Activated naive CD4-positive, alpha-beta T cell treated with anti-CD3 and anti-CD28 coated beads for 36 hours (primary cell): ENCODE data around the gene AOC3. TPM values are rescaled to one million over a fixed set of nuclear protein-coding genes. Genes with fewer than 3 reads are reported as not detected.
"Not testable (repeated sequence)": the region's sequence is repeated elsewhere in the genome, so short reads cannot be mapped to it uniquely, and the experiment has no call there.

ENCODE experiments used
- CTCF ChIA-PET: fragments of 350-600 bp; sonication (Branson Sonifier 250); formaldehyde crosslinking; loops from one replicate; lab custom pipeline; 2021; ENCODE audit warnings: antibody characterized with exemption; lab: Charles Lee
- DNase-seq: peaks from one replicate; pipeline ENCODE4 v3.0.0-alpha.2; 2020
- H3K27ac Mint-ChIP-seq: one replicate; pipeline ENCODE4 v1.8.0; 2021; ENCODE audit warnings: mild to moderate bottlenecking, mixed read lengths
- H3K27me3 Mint-ChIP-seq: one replicate; pipeline ENCODE4 v1.8.0; 2021; ENCODE audit warnings: low read depth, mixed read lengths
- H3K36me3 Mint-ChIP-seq: one replicate; pipeline ENCODE4 v1.8.0; 2021; ENCODE audit warnings: low read depth, mixed read lengths
- H3K4me1 Mint-ChIP-seq: one replicate; pipeline ENCODE4 v1.8.0; 2021; ENCODE audit warnings: low read depth, mixed read lengths
- H3K4me3 Mint-ChIP-seq: one replicate; pipeline ENCODE4 v1.8.0; 2021; ENCODE audit warnings: mild to moderate bottlenecking, moderate library complexity, mixed read lengths
- H3K9me3 Mint-ChIP-seq: one replicate; pipeline ENCODE4 v1.8.0; 2021; ENCODE audit warnings: mixed read lengths
- intact Hi-C: fragments of 100-400 bp; cut with micrococcal nuclease; formaldehyde crosslinking; loops from one replicate; pipeline ENCODE4 v1.15.1; 2023
- total RNA-seq, 2 experiments: library from RNA; stranded (reverse); gene quantifications; one replicate each; pipeline ENCODE4 v1.2.3, GENCODE V29; 2021

AOC3 gene
- total RNA-seq, 2 experiments from 2014 or later = 1.4 to 2.6 TPM

GRCh38 chr17:42856093-42856492 lies 5.1 kb downstream of the AOC3 start:
- H3K4me1 Mint-ChIP-seq, intact Hi-C loops, H3K4me3 Mint-ChIP-seq, DNase-seq, H3K9me3 Mint-ChIP-seq, H3K36me3 Mint-ChIP-seq, CTCF ChIA-PET, H3K27ac Mint-ChIP-seq, H3K27me3 Mint-ChIP-seq: not testable (repeated sequence)

- H3K9me3 Mint-ChIP-seq, H3K27ac Mint-ChIP-seq, DNase-seq, CTCF ChIA-PET, H3K36me3 Mint-ChIP-seq, H3K4me1 Mint-ChIP-seq, H3K4me3 Mint-ChIP-seq, intact Hi-C loops, H3K27me3 Mint-ChIP-seq: not testable (repeated sequence)
Observed at GRCh38 chr17:42856516-42856915, 5.5 kb downstream of the AOC3 start.

GRCh38 chr17:42857389-42857788 lies 6.4 kb downstream of the AOC3 start:
- Mint-ChIP-seq H3K27ac (no peak overlapping the region), H3K4me1 (no peaks in the 10 kb centered on the region), H3K9me3 (no peaks in the 10 kb centered on the region), H3K36me3 (peaks cover 1% of the 10 kb centered on the region), H3K27me3 (no peaks in the 10 kb centered on the region), H3K4me3 (no peak overlapping the region)
- no peak for DNase-seq
- intact Hi-C loops = no loop called here
- CTCF ChIA-PET = no interaction called here

- H3K4me3 Mint-ChIP-seq = no peak overlapping the region
- no peaks in the 10 kb centered on the region for H3K4me1 Mint-ChIP-seq
- intact Hi-C loops = no loop called here
- peaks cover 6% of the 10 kb centered on the region for H3K27me3 Mint-ChIP-seq
- CTCF ChIA-PET = no interaction called here
- H3K36me3 Mint-ChIP-seq = no peaks in the 10 kb centered on the region
- peaks cover 2% of the 10 kb centered on the region for H3K9me3 Mint-ChIP-seq
- DNase-seq = no peak
- no peak overlapping the region for H3K27ac Mint-ChIP-seq
Observed at GRCh38 chr17:42865638-42866094, 14.7 kb downstream of the AOC3 start.

GRCh38 chr17:42866216-42866615 lies 15.2 kb downstream of the AOC3 start:
- DNase-seq = no peak
- Mint-ChIP-seq H3K27ac (no peak overlapping the region), H3K4me1 (no peaks in the 10 kb centered on the region), H3K4me3 (no peak overlapping the region), H3K27me3 (peaks cover 6% of the 10 kb centered on the region), H3K9me3 (peaks cover 2% of the 10 kb centered on the region), H3K36me3 (no peaks in the 10 kb centered on the region)
- intact Hi-C loops = no loop called here
- CTCF ChIA-PET = no interaction called here

GRCh38 chr17:42866631-42867575 lies 15.9 kb downstream of the AOC3 start:
- H3K27me3 Mint-ChIP-seq = peaks cover 6% of the 10 kb centered on the region
- CTCF ChIA-PET = no interaction called here
- intact Hi-C loops = no loop called here
- no peaks in the 10 kb centered on the region for H3K4me1 Mint-ChIP-seq
- H3K27ac Mint-ChIP-seq = no peak overlapping the region
- DNase-seq = no peak
- no peaks in the 10 kb centered on the region for H3K36me3 Mint-ChIP-seq
- H3K4me3 Mint-ChIP-seq = no peak overlapping the region
- peaks cover 2% of the 10 kb centered on the region for H3K9me3 Mint-ChIP-seq

- H3K27me3 Mint-ChIP-seq, intact Hi-C loops, H3K4me1 Mint-ChIP-seq, H3K9me3 Mint-ChIP-seq, DNase-seq, CTCF ChIA-PET, H3K27ac Mint-ChIP-seq, H3K36me3 Mint-ChIP-seq, H3K4me3 Mint-ChIP-seq: not testable (repeated sequence)
Observed at GRCh38 chr17:42867694-42868261, 16.8 kb downstream of the AOC3 start.

GRCh38 chr17:42868338-42868737 lies 17.3 kb downstream of the AOC3 start:
- intact Hi-C loops = no loop called here
- no peak for DNase-seq
- Mint-ChIP-seq H3K27ac (no peak overlapping the region), H3K36me3 (no peaks in the 10 kb centered on the region), H3K4me3 (no peak overlapping the region), H3K9me3 (peaks cover 2% of the 10 kb centered on the region), H3K27me3 (peaks cover 6% of the 10 kb centered on the region), H3K4me1 (no peaks in the 10 kb centered on the region)
- CTCF ChIA-PET = no interaction called here

- intact Hi-C loops = no loop called here
- CTCF ChIA-PET = no interaction called here
Observed at GRCh38 chr17:42871647-42872046, 20.6 kb downstream of the AOC3 start.

GRCh38 chr17:42872251-42872965 lies 21.4 kb downstream of the AOC3 start:
- no peak overlapping the region for H3K27ac Mint-ChIP-seq
- no peaks in the 10 kb centered on the region for H3K4me1 Mint-ChIP-seq
- intact Hi-C loops = no loop called here
- H3K27me3 Mint-ChIP-seq = peaks cover 2% of the 10 kb centered on the region
- no peak for DNase-seq
- no peak overlapping the region for H3K4me3 Mint-ChIP-seq
- peaks cover 2% of the 10 kb centered on the region for H3K9me3 Mint-ChIP-seq
- no peaks in the 10 kb centered on the region for H3K36me3 Mint-ChIP-seq
- CTCF ChIA-PET = no interaction called here

More at GRCh38 chr17:42871647-42872046, 20.6 kb downstream of the AOC3 start:
- Mint-ChIP-seq H3K27ac (no peak overlapping the region), H3K36me3 (no peaks in the 10 kb centered on the region), H3K9me3 (peaks cover 2% of the 10 kb centered on the region), H3K4me1 (no peaks in the 10 kb centered on the region), H3K4me3 (no peak overlapping the region), H3K27me3 (peaks cover 2% of the 10 kb centered on the region)
- DNase-seq = no peak

GRCh38 chr17:42873315-42873714 lies 22.3 kb downstream of the AOC3 start:
- intact Hi-C loops = no loop called here
- H3K4me3 Mint-ChIP-seq = no peak overlapping the region
- peaks cover 2% of the 10 kb centered on the region for H3K27me3 Mint-ChIP-seq
- no peak overlapping the region for H3K27ac Mint-ChIP-seq
- no peak for DNase-seq
- CTCF ChIA-PET = no interaction called here
- peaks cover 2% of the 10 kb centered on the region for H3K9me3 Mint-ChIP-seq
- no peaks in the 10 kb centered on the region for H3K4me1 Mint-ChIP-seq
- H3K36me3 Mint-ChIP-seq = no peaks in the 10 kb centered on the region

GRCh38 chr17:42873932-42874695 lies 23.1 kb downstream of the AOC3 start:
- H3K27ac Mint-ChIP-seq, intact Hi-C loops, H3K4me3 Mint-ChIP-seq, H3K27me3 Mint-ChIP-seq, CTCF ChIA-PET, H3K4me1 Mint-ChIP-seq, DNase-seq, H3K36me3 Mint-ChIP-seq, H3K9me3 Mint-ChIP-seq: not testable (repeated sequence)
